ENCODE measurements around the gene ZNF580.

ZNF580 gene

GRCh38 chr19:55663846-55664536, 23.2 kb downstream of the ZNF580 start:
- DNase-seq (ENCODE audit: low spot score), result no peak

GRCh38 chr19:55666343-55667005, 25.7 kb downstream of the ZNF580 start:
- DNase-seq (ENCODE audit: low spot score), result no peak

DNA sequence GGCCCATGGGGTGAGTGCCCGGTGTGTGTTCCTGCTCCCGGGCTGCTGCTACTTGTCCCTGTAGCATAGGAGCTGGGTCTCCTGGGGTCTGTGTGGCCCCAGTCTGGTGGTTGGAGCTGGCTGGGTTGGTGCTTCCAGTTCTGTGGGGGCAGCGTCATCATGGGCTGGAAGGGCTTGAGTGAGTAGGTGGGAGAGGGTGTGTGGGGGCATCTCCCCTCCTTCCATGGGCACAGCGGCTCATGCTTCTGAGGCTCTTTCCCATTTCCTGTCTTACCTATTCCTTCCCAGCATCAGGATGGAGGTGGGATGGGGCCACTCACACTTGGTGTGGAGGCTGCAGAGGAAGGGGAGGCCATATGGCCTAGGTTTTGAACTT, 26.2 kb downstream of the ZNF580 start:
- no peak for DNase-seq (ENCODE audit: low spot score)

DNA sequence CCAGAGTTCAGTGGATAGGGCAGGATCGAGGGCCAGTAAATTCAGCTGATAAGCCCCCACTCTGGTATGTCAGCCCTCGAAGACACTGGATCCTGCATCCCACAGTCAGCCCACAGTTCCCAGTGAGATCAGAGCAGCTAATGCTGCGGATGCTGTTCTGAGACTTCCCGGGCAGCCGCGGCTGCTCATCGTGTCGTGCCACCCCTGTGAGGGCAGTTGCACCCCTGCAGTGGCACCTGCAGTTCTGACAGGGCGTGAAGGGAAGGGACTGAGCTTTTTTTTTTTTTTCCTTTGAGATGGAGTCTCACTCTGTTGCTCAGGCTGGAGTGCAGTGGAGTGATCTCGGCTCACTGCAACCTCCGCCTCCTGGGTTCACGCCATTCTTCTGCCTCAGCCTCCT, 26.7 kb downstream of the ZNF580 start:
- DNase-seq (ENCODE audit: low spot score), result no peak

DNA sequence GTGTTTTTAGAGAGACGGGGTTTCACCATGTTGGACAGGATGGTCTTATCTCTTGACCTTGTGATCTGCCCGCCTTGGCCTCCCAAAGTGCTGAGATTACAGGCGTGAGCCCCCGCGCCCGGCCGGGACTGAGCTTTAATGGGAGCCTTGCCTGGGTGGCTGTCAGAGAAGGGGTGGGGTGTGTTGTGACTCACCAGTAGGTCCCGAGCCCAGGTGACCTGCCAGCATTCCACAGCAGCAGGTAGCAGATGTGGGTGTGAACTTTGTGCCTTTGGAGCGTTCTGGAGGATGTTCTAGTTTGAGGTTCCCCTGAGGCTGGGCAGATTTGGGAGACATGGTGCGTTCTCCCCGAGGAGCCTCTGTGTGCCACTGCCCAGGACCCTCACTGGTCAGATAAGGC, 27.2 kb downstream of the ZNF580 start:
- no peak for DNase-seq (ENCODE audit: low spot score)

DNA sequence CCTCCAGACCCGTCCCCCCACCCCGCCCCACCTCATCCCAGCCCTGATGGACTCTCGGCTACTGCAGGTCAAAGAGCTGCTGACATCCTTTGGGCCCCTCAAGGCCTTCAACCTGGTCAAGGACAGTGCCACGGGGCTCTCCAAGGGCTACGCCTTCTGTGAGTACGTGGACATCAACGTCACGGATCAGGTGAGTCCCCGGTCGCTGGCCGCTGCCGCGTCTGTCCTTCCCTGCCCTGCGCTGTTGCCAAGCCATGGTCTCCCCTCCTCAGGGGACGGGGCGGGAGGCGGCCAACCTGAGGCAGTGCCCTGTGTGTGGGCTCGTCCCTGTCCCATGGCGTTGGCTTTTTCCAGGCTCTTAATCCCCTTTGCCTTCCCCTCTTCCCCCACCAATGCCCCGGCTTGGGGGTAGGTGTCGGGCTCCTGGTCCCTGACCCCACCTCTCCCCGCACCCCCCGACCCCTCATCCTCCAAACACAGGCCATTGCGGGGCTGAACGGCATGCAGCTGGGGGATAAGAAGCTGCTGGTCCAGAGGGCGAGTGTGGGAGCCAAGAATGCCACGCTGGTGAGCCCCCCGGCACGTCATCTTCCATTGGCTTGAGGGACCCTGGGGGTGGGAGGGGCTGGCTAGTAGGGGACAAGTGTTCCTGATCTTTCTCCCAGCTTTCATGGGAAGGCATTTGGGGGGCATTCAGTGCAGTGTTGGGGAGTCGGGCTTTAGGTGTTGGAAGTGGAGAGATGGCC, 28.0 kb downstream of the ZNF580 start:
- no peak for DNase-seq (ENCODE audit: low spot score)

DNA sequence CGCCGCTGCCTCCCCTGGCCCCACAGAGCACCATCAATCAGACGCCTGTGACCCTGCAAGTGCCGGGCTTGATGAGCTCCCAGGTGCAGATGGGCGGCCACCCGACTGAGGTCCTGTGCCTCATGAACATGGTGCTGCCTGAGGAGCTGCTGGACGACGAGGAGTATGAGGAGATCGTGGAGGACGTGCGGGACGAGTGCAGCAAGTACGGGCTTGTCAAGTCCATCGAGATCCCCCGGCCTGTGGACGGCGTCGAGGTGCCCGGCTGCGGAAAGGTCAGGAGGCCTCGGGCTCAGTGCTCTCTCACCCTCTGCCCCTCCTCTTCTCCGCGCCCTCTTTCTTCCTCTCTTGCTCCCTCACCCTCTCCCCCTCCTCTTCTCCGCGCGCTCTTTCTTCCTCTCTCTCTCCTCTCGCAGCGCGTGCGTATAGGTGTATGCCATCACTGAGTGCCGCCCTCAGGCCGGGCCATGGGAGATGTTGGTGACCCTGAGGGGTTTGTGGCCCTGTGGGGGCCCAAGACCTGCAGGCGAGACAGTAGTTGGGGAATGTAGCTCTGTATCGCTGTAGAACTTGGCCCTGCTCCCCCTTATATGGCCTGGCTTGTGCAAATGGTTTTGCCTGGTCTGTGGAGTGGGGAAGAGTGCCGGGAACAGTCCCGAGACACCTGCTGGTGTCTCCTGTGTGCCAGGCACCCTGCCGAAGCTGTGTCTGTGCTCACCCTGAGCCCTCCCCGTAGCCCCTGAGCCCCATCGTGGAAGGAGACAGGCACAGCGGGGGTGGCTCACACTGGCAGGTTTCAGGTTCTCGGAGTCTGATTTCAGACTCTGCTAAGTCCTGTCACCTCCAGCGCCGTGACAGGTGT, 28.8 kb downstream of the ZNF580 start:
- DNase-seq (ENCODE audit: low spot score), result no peak

DNA sequence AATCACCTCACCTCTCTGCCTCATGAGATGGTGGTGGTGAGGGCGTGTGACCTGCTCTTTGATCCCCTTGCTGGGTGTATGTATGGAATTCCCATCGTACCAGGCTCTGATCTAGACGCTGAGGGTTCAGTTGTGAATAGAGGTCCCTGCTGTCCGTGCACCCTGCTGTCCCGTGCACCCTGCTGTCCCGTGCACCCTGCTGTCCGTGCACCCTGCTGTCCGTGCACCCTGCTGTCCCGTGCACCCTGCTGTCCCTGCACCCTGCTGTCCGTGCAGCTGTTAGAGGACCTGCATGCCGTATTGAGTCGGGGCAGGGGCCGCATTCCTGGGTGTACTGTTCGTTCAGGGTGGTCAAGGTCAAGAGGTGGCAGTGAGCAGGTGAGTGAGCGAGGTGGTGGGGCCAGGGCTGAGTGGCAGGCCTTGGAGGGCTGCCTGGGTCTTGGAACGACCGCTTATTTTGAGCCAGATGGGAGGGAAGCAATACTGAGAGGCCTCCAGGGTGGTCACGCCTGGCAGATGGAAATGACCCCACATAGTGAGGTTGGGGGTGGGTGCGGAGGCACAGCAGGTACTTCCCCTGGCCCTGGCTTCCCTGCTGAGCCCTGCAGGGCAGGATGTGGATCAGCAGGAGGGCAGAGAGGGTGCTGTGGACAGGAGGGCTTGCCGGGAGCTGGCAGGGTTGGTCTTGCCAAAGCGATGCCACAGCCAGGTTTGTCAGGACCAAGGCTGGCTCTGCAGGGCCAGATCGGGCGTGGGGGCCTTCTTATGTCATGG, 29.7 kb downstream of the ZNF580 start:
- DNase-seq (ENCODE audit: low spot score), result no peak

GRCh38 chr19:55671054-55671378, 30.2 kb downstream of the ZNF580 start:
- no peak for DNase-seq (ENCODE audit: low spot score)

DNA sequence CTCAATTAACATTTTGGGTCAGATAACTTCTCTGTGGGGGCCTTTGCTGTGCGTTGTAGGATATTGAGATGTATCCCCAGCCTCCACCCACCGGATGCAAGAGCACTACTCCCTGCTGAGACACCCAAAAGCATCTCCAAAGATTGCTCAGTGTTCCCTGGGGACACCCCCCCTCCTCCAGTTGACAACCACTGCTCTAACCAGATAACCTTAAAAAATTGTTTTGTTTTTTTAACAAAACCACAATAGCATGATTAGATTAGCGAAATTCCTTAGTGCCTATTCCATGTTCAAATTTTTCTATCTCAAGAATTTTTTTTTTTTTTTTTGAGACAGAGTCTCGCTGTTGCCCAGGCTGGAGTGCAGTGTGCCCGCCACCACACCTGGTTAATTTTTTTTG, 31.6 kb downstream of the ZNF580 start:
- no peak for DNase-seq (ENCODE audit: low spot score)

- DNase-seq (ENCODE audit: low spot score), result no peak
Observed at GRCh38 chr19:55673465-55673864, 32.7 kb downstream of the ZNF580 start.

DNA sequence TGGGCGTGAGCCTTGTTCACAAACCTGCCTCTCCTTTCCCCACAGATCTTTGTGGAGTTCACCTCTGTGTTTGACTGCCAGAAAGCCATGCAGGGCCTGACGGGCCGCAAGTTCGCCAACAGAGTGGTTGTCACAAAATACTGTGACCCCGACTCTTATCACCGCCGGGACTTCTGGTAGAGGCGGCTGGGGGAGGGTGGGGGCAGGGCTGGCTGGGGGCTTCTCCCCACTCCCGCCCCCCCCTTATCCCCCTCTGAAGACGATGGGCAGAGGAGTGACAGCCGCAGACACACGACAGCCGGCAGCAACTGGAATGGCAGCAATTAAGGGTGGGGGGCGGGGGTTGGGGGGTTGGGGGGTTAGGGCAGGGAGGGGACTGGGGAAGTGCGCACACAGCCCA, 33.1 kb downstream of the ZNF580 start:
- DNase-seq (ENCODE audit: low spot score), result no peak

DNA sequence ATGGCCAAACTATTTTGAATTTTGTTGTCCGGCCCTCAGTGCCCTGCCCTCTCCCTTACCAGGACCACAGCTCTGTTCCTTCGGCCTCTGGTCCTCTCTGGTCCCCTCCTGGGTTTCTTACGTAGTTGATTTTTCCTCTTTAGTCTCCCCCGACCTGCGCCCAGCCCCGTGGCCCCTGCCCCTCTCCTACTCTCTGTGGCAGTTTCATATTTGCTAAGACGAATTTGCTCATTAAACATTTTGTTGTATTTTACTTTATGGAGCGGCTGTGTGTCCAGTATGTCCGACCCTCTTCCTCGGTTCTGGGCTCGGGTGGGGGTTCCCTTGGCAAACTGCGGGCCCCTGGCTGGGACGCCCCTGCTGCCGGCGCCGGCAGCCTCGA, 33.6 kb downstream of the ZNF580 start:
- no peak for DNase-seq (ENCODE audit: low spot score)

GRCh38 chr19:55674841-55675660, 34.2 kb downstream of the ZNF580 start, which contains the start of gene EPN1:
TSS of gene EPN1 (plus strand) at chr19:55675226. CDS start at chr19:55678628, 3,402 bp downstream.
- DNase-seq (ENCODE audit: low spot score), result peak; percentile 98

GRCh38 chr19:55675661-55676354, 35.0 kb downstream of the ZNF580 start:
- DNase-seq (ENCODE audit: low spot score), result peak; percentile 42

- DNase-seq (ENCODE audit: low spot score), result peak; percentile 47
Observed at GRCh38 chr19:55676383-55676782, 35.6 kb downstream of the ZNF580 start.

DNA sequence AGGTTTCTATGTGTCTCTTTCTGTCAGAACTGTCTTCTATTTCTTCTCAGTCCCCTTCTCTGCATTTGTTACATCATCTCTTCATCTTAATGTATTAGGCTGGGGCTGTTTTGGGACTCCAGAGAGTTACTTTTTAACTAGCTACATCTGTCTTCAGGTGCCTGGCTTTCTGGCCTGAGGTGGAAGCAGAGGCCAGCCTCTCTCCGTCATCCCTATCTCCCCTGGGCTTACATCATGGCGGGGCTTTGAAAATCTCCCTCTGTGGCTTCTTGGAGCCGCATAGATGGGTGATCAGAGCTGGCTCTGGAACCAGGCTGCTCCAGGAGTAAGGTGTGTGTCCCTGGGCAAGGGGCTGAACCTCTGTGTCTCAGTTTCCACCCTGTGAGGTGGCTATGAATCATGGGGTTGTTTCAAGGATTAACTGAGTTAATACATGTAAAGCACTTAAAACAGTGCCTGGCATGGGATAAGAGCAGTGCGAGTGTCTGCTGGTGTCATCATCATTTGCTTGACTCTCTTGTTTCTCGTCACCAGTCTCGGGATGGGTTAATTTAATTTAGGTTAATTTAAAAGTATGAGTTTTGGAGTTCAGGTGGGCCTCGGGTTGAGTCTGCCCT, 36.2 kb downstream of the ZNF580 start:
- peak; percentile 26 for DNase-seq (ENCODE audit: low spot score)

DNA sequence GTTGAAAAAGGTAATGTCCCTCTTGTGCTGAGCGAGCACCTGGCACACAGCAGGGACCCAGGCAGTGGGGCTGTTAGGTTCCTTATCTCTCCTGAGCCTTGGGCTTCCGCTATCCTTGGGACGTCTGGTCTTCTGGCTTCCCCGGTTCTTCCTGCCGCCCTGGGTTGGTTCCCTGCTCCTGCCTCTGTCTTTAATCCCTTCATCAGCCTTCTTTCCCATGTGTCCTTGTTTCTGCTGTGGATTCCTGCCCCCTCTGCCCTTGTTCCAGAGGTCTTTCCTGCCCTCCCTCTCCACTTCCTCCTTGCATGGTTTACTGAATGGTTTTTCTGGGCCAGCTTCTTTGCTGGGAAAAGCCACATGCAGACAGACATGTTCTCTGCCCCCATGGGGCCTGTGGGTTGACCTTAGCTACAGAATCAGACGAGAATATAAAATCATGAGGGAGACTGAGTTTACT, 36.8 kb downstream of the ZNF580 start:
- DNase-seq (ENCODE audit: low spot score), result peak; percentile 24

GRCh38 chr19:55678121-55678671, 37.4 kb downstream of the ZNF580 start:
- DNase-seq (ENCODE audit: low spot score), result peak; percentile 97
